Smooth muscle cell (in vitro differentiated cells): ENCODE data around the gene COA6. TPM values are rescaled to one million over a fixed set of nuclear protein-coding genes. Genes with fewer than 3 reads are reported as not detected.
"Not testable (repeated sequence)": the region's sequence is repeated elsewhere in the genome, so short reads cannot be mapped to it uniquely, and the experiment has no call there.

ENCODE experiments used
- DNase-seq: peaks from one replicate; lab custom pipeline; 2025; ENCODE audit not compliant: unreplicated experiment; lab: John Stamatoyannopoulos, UW
- H2AFZ ChIP-seq: fragments of 200-600 bp; sonication (generic); 2 replicates; pipeline ENCODE4 v1.6.0; 2016; ENCODE audit warnings: antibody characterized with exemption, low read depth, mild to moderate bottlenecking
- H3F3A ChIP-seq: fragments of 200-600 bp; sonication (generic); 2 replicates; pipeline ENCODE4 v1.6.0; 2017; ENCODE audit warnings: antibody characterized with exemption, low read depth
- H3K27ac ChIP-seq: fragments of 200-600 bp; sonication (generic); 2 replicates; pipeline ENCODE4 v1.5.1; 2016; ENCODE audit warnings: low read depth, mild to moderate bottlenecking
- H3K27me3 ChIP-seq: fragments of 200-600 bp; sonication (generic); 2 replicates; pipeline ENCODE4 v1.6.1; 2016; ENCODE audit warnings: low read depth, mild to moderate bottlenecking
- H3K36me3 ChIP-seq: fragments of 200-600 bp; sonication (generic); 2 replicates; pipeline ENCODE4 v1.5.1; 2016; ENCODE audit warnings: low read depth
- H3K4me1 ChIP-seq: fragments of 200-600 bp; sonication (generic); 2 replicates; pipeline ENCODE4 v1.5.1; 2016; ENCODE audit warnings: low read depth
- H3K4me2 ChIP-seq: fragments of 200-600 bp; sonication (generic); 2 replicates; pipeline ENCODE4 v1.6.0; 2016; ENCODE audit warnings: mild to moderate bottlenecking
- H3K4me3 ChIP-seq: fragments of 200-600 bp; sonication (generic); 2 replicates; pipeline ENCODE4 v1.5.1; 2016; ENCODE audit warnings: mild to moderate bottlenecking
- H3K79me2 ChIP-seq: fragments of 200-600 bp; sonication (generic); 2 replicates; pipeline ENCODE4 v1.6.0; 2016; ENCODE audit warnings: low read depth, mild to moderate bottlenecking
- H3K9ac ChIP-seq: fragments of 200-600 bp; sonication (generic); 2 replicates; pipeline ENCODE4 v1.6.0; 2016; ENCODE audit warnings: low read depth
- H3K9me3 ChIP-seq: fragments of 200-600 bp; sonication (generic); replicated peaks from 2 replicates; pipeline ENCODE4 v1.5.1; 2016; ENCODE audit warnings: low read depth
- H4K20me1 ChIP-seq: fragments of 200-600 bp; sonication (generic); 2 replicates; pipeline ENCODE4 v1.6.0; 2016; ENCODE audit warnings: low read depth
- WGBS: methylation state at CpG from one replicate; pipeline ENCODE4 v1.1.7; 2016; ENCODE audit warnings: low lambda C conversion rate; 5-methylcytosine and 5-hydroxymethylcytosine counted together
- polyA plus RNA-seq: library from polyadenylated mRNA; unstranded; fragments of >200 nt; fragmentation: Nextera tagmentation; extraction: Ambion mirVana; gene quantifications from 2 replicates; pipeline ENCODE4 v1.2.1, GENCODE V29; 2016
- total RNA-seq: library from RNA; depleted of rRNA; stranded (reverse); fragments of >200 nt; gene quantifications from 2 replicates; pipeline ENCODE4 v1.2.3, GENCODE V29; 2014
- TF ChIP-seq, protein P1 (sequence below): fragments of 200-600 bp; sonication (generic); IDR thresholded peaks from 2 replicates; pipeline ENCODE4 v1.5.1; 2017; ENCODE audit warnings: borderline replicate concordance, mild to moderate bottlenecking, antibody characterized with exemption; ENCODE audit not compliant: insufficient read depth, poor library complexity, severe bottlenecking

The COA6 gene
- total and polyA plus RNA-seq, 2 experiments from 2014 or later, result 43.5 to 56.3 TPM

DNA sequence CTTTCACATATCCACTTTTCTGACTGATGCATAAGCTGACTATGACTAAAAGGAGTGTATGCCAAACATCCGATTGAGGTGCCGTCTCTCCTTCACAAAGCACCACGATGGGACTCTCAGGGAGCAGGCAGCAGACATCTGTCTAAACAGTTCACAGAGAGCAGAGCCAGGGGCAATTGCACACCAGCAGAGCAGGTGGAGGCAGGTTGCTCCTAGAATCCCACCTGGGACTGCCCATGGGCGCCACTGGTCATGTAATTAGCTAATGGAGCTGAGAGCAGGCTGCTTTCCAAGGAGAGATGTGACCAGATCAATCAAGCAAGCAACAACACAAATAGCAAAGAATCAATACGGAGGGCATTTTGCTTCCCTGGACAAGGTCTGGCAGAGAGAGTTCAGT, 30.5 kb upstream of the COA6 start:
- Histone ChIP-seq H3F3A (no peaks in the 10 kb centered on the region), H4K20me1 (no peaks in the 10 kb centered on the region), H3K27me3 (no peaks in the 10 kb centered on the region), H3K4me2 (no peak overlapping the region), H3K9ac (no peak overlapping the region), H3K36me3 (peaks cover 4% of the 10 kb centered on the region), H3K4me1 (no peaks in the 10 kb centered on the region), H3K79me2 (no peaks in the 10 kb centered on the region), H3K27ac (no peak overlapping the region), H3K4me3 (no peak overlapping the region), H2AFZ (no peak overlapping the region), H3K9me3 (no peaks in the 10 kb centered on the region)
- 84% methylated on average over 5 of the region's 5 CpGs for WGBS
- TF ChIP-seq, protein P1, sequence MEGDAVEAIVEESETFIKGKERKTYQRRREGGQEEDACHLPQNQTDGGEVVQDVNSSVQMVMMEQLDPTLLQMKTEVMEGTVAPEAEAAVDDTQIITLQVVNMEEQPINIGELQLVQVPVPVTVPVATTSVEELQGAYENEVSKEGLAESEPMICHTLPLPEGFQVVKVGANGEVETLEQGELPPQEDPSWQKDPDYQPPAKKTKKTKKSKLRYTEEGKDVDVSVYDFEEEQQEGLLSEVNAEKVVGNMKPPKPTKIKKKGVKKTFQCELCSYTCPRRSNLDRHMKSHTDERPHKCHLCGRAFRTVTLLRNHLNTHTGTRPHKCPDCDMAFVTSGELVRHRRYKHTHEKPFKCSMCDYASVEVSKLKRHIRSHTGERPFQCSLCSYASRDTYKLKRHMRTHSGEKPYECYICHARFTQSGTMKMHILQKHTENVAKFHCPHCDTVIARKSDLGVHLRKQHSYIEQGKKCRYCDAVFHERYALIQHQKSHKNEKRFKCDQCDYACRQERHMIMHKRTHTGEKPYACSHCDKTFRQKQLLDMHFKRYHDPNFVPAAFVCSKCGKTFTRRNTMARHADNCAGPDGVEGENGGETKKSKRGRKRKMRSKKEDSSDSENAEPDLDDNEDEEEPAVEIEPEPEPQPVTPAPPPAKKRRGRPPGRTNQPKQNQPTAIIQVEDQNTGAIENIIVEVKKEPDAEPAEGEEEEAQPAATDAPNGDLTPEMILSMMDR, result no peak
- no peak for DNase-seq

DNA sequence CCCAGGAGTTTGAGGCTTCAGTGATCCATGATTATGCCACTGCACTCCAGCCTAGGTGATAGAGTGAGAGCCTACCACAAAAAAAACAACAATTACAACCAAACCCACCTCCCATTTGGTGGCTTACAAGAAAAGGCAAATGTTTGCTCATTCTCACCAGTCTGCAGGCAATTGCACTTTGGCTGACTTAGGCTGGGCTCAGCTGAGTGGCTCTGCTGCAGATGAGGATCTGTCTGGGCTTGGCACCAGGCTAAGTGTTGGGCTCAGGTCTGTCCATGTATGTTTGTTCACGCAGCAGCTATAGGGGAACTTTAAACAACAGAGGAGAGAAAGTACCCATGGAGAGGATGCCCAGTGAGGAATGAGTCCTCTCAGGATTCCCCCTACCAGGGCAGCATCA, 28.0 kb upstream of the COA6 start:
- Histone ChIP-seq H3K27ac (no peak overlapping the region), H3K4me1 (no peaks in the 10 kb centered on the region), H3K4me3 (no peak overlapping the region), H3K27me3 (no peaks in the 10 kb centered on the region), H3K36me3 (no peaks in the 10 kb centered on the region), H3F3A (no peaks in the 10 kb centered on the region), H3K9ac (no peak overlapping the region), H2AFZ (no peak overlapping the region), H3K79me2 (no peaks in the 10 kb centered on the region), H4K20me1 (no peaks in the 10 kb centered on the region), H3K4me2 (no peak overlapping the region), H3K9me3 (no peaks in the 10 kb centered on the region)
- 92% methylated on average over 1 of the region's 1 CpG for WGBS
- TF ChIP-seq, protein P1, result no peak
- DNase-seq, result no peak

DNA sequence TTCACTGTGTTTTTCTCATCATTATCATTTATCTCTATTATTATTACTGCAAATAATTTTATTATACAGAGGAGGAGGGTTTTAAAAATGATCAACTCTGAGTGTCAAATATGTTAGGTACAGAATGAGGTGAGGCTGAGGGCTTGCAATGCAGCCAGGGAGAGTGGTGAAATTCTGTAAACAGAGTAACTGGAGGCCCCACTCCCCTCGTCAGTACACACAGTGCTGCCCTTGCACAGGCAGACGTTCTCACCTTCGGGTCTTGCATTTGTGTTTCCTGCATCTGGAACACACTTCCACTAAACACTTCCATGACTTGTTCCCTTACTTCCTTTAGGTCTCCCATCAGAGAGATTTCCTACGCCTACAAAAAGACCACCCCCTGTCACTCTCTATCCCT, 24.3 kb upstream of the COA6 start:
- H3K4me2 ChIP-seq, result no peak overlapping the region
- no peaks in the 10 kb centered on the region for H3K36me3 ChIP-seq
- H2AFZ ChIP-seq, result no peak overlapping the region
- H3K4me1 ChIP-seq, result no peaks in the 10 kb centered on the region
- DNase-seq, result no peak
- TF ChIP-seq, protein P1, result no peak
- H3K79me2 ChIP-seq, result no peaks in the 10 kb centered on the region
- H3K9ac ChIP-seq, result no peak overlapping the region
- no peaks in the 10 kb centered on the region for H3K9me3 ChIP-seq
- no peaks in the 10 kb centered on the region for H4K20me1 ChIP-seq
- WGBS, result 86% methylated on average over 4 of the region's 4 CpGs
- peaks cover 12% of the 10 kb centered on the region for H3K27me3 ChIP-seq
- H3K27ac ChIP-seq, result no peak overlapping the region
- H3K4me3 ChIP-seq, result no peak overlapping the region
- no peaks in the 10 kb centered on the region for H3F3A ChIP-seq

DNA sequence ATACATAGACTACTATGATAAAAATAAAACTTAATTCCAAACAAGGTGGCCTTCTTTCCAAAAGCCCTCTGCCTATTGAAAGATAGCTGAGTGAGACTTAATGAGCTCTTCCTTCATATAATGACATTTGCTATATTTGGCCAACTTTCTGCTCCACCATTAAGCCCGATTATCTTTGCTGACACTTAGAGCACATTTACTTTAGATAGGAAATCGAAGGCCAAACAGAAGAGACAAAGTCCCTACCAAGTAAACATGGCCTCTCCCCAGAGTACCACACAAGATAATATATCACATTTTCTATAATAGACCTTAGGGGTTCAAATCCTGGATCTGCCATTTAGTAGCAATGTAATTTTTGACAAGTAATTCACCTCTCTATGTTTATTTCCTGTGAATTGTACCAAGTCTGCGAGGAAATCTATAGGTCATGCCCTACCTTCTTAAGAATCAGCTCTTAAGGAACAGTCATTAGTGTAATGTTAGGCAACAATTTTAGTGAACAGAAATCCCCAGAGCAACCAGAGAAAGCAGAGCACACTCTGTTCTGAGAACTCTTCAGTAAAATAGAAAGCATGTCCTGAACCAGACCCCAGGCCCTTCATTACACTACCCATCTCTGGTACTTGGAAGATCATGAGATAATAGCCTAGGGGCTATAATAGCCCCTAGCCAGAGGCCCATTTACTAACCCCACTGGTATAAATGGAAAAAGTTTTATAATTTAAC, 17.3 kb upstream of the COA6 start:
- H3K36me3 ChIP-seq, result no peaks in the 10 kb centered on the region
- no peaks in the 10 kb centered on the region for H3K4me1 ChIP-seq

DNA sequence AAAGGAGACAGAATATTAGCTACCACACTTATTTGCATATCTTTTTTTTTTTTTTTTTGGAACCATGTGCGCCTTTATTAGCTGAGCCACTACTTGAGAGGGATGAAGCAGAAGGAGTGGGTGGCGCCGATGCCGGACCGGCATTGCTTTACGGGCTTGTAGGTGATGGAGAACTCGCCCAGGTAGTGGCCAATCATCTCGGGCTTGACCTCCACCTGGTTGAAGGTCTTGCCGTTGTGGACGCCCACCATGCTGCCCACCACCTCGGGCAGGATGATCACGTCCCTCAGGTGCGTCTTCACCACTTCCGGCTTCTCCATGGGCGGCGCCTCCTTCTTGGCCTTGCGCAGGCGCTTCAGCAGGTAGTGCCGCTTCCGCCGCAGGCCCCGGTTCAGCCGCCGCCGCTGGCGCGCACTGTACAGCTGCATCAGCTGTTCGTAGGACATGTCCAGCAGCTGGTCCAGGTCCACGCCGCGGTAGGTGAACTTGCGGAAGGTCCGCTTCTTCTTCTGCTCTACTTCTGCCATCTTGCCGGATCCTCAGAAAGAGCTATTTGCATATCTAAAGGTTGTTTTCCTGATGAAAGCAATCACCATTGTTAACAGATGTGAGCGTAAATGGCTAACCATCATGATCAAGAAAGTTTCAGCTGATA, 16.5 kb upstream of the COA6 start:
- not testable (repeated sequence) for DNase-seq, H4K20me1 ChIP-seq, H3K36me3 ChIP-seq, H3K27ac ChIP-seq, H3K9me3 ChIP-seq, H3K4me3 ChIP-seq, H3K79me2 ChIP-seq, H3F3A ChIP-seq, H3K9ac ChIP-seq, H2AFZ ChIP-seq, H3K4me2 ChIP-seq, H3K4me1 ChIP-seq
- WGBS, result 93% methylated on average over 34 of the region's 35 CpGs
- peaks cover 17% of the 10 kb centered on the region for H3K27me3 ChIP-seq

More for the DNA sequence above, 17.3 kb upstream of the COA6 start:
- TF ChIP-seq, protein P1, result no peak
- no peak overlapping the region for H3K27ac ChIP-seq
- H3F3A ChIP-seq, result no peaks in the 10 kb centered on the region
- no peaks in the 10 kb centered on the region for H4K20me1 ChIP-seq
- peaks cover 17% of the 10 kb centered on the region for H3K27me3 ChIP-seq
- H3K4me3 ChIP-seq, result no peak overlapping the region
- no peaks in the 10 kb centered on the region for H3K9me3 ChIP-seq
- no peak overlapping the region for H3K9ac ChIP-seq
- DNase-seq, result no peak
- no peak overlapping the region for H2AFZ ChIP-seq
- WGBS, result 87% methylated on average over 3 of the region's 3 CpGs
- no peak overlapping the region for H3K4me2 ChIP-seq
- H3K79me2 ChIP-seq, result no peaks in the 10 kb centered on the region
